VCaP (cell line): ENCODE data around the gene KRCC1.

Source experiments
- H3K27ac ChIP-seq: fragments of 450-650 bp; 2 replicates; pipeline ENCODE4 v1.5.1; 2017
- TF ChIP-seq, protein P1 (sequence below): fragments of 450-650 bp; conservative IDR thresholded peaks from 2 replicates; pipeline ENCODE4 v1.5.1; 2017; ENCODE audit warnings: mild to moderate bottlenecking, moderate library complexity

The KRCC1 gene

DNA sequence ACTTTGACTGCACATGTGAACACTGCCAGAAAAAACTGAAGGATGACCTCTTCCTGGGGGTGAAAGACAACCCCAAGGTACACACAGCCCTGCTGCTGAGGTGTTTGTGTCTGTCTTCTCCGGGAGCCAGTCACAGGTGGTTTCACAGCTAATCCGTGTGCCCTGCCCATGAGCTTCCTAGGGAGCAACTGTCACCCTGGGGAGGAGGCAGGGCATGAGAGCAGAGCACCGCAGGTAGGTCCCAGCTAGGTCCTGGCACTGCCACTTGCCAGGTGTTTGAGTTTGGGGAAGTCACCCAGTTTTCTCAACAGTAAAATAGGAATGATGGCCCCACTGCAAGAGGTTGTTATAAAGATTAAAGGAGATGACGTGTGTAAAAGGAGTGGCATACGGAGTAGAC is 41.1 kb upstream of the KRCC1 start:
- TF ChIP-seq, protein P1, sequence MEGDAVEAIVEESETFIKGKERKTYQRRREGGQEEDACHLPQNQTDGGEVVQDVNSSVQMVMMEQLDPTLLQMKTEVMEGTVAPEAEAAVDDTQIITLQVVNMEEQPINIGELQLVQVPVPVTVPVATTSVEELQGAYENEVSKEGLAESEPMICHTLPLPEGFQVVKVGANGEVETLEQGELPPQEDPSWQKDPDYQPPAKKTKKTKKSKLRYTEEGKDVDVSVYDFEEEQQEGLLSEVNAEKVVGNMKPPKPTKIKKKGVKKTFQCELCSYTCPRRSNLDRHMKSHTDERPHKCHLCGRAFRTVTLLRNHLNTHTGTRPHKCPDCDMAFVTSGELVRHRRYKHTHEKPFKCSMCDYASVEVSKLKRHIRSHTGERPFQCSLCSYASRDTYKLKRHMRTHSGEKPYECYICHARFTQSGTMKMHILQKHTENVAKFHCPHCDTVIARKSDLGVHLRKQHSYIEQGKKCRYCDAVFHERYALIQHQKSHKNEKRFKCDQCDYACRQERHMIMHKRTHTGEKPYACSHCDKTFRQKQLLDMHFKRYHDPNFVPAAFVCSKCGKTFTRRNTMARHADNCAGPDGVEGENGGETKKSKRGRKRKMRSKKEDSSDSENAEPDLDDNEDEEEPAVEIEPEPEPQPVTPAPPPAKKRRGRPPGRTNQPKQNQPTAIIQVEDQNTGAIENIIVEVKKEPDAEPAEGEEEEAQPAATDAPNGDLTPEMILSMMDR = no peak

DNA sequence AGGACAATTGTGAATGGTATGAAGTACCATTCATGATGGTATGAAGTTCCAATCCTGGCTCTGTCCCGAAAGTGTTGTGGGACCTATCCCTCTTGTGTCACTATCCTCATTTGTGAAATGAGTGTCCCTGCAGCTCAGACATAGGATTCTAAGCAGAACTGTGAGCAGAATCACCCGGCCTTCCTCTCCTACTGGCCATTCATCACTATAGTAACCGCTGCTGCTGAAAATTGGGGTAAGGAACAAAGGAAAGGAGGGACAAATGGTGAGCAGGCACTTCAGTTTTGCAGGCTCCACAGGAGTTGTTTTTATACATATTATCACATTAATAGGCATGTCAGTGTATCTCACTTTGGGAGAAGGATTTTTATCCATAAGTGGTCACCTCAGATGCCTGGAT is 39.4 kb upstream of the KRCC1 start:
- H3K27ac ChIP-seq = no peak overlapping the region
- TF ChIP-seq, protein P1 = no peak

More for the DNA sequence above, 41.1 kb upstream of the KRCC1 start:
- H3K27ac ChIP-seq = no peak overlapping the region

DNA sequence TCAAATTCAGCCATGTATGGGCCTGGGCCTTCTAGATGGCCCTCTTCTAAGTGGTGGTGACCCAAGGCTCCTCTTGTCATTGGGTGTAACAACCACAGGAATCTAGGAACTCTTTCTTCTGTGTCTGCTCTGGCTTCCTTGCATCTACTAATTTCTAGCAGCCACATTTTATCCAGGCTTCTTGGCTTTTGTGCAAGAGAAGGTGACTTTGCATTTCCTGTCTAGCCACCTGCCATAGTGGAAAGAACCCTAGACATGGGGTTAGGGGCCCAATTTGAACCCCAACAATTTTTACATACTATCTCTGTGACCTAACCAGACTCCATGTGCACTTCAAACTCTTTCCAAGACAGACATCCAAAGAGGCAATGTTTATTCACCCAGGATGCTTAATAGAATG is 37.2 kb upstream of the KRCC1 start:
- TF ChIP-seq, protein P1 = no peak
- no peak overlapping the region for H3K27ac ChIP-seq

DNA sequence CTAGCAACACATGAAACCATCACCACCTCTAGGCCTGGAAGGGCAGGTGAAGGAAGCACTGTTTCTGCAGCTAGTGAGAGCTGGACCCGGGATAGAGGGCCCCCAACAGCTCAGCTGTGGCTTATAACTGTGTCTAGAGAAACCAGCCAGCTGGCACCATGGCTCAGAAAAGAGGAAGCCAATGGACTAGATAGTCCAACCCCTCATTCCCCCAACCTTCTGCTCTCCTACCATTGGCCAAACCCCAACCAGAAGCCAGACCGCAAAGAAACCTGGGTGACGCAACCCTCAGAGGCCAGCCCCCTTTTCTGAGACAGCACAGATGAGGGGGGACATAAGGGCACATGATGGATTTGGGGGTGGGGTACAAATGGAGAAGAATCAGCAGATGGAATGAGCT is 36.4 kb upstream of the KRCC1 start:
- TF ChIP-seq, protein P1 = no peak
- H3K27ac ChIP-seq = no peak overlapping the region

DNA sequence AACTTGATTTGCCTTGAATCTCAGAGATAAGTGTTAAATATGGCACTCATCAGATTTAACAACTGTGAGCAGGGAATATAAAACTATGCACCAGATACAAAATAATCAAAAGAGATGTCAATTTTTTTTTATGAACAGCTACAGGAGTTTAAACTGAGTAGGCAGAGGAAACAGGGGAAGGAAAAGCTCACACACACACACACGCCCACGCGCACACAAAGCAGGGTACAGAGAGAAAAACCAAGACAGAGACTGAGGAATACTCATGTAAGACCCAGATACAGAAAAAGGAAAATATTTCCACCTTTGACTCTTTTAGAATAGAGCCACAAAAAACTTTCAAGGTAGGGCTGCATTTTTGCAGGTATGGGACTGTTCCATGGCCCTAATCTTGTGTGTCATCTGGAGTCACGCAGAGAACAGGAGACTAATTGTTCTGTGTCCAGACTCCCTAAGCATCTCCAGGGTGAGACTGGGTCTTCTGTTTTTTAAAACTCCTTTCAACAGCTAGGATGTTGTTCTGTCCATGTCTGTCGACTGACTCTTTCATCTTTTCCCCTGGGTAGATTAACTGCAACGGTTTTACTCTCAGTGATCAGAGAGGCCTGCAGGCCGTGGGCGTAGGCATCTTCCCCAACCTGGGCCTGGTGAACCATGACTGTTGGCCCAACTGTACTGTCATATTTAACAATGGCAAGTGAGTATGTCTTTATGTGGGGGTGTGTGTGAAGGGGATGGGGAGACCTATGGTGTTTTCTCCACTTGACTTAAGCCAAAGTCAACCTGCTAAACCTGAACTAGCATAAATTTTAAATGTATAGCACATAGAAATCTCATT is 35.1 kb upstream of the KRCC1 start:
- TF ChIP-seq, protein P1 = no peak
- H3K27ac ChIP-seq = no peak overlapping the region

DNA sequence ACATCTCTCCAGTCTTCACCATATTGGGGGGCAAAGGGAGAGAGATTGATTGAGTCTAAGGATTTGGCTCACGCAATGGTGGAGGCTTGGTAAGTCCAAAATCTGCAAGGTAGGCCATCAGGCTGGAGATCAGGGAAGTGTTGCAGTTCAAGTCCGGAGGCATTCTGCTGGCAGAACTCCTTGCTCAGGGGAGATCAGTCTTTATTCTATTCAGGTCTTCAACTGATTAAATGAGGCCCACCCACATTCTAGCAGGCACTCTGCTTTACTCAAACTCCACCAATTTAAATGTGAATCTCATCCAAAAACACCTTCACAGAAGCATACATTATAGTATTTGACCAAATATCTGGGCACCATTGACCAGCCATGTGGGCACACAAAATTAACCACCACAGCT is 33.4 kb upstream of the KRCC1 start:
- no peak overlapping the region for H3K27ac ChIP-seq
- TF ChIP-seq, protein P1 = no peak

DNA sequence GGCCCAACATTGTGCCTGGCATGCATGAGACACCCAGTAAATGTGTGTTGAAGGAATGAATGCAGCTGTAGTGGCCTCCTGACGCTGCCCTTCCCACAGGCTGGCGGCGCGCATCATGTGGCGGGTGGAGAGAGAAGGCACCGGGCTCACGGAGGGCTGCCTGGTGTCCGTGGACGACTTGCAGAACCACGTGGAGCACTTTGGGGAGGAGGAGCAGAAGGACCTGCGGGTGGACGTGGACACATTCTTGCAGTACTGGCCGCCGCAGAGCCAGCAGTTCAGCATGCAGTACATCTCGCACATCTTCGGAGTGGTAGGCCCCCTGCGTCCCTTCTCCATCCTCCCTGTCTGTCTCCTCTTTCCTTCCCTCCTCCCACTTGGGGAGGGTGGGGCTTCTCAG is 32.2 kb upstream of the KRCC1 start:
- no peak overlapping the region for H3K27ac ChIP-seq
- TF ChIP-seq, protein P1 = no peak
